SHP77 (cell line): ENCODE data around the gene SLC45A2.

ENCODE experiments used
- DNase-seq, 2 experiments: peaks; one replicate each; lab custom pipeline; 2025; lab: John Stamatoyannopoulos, UW

The SLC45A2 gene

DNA sequence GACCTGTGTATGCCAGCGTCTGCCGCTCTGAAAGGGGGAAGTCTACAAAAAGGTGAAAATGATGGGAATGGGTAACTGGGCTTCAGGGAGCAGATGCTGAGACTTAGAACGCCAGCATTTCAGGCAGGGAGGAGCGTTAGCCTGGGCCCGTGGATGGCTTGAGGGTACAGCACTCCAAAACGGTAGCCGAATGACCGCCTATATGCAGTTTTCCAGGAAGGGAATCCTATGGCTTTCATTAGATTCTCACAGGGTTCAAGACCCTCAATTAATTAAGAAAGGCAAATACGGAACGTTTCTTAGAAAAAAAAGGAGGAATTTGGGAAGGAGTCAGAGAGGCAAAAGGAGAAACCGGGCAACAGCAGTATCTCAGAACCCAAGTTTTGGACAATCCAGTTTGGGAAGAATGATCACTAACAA is 22.7 kb upstream of the SLC45A2 start:
- no peak for DNase-seq

DNA sequence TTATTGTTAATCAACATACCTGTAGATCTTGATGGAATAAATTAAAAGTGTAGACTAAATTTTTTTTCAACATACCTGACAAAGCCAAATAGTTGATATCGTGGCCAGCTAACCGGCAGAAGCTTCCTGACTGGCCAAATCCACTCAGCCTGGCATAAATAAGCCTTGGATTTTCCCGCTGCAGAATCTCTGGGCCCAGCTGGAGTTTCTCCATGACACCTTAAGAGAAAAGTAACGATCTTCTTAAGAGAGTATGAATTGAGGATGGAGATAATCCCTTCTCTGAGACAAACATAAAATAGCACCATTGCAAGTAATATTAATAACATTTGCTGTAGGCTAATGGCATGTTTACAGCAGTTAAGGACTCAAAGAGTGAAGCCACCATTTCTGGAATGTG is 21.2 kb upstream of the SLC45A2 start:
- no peak for DNase-seq

DNA sequence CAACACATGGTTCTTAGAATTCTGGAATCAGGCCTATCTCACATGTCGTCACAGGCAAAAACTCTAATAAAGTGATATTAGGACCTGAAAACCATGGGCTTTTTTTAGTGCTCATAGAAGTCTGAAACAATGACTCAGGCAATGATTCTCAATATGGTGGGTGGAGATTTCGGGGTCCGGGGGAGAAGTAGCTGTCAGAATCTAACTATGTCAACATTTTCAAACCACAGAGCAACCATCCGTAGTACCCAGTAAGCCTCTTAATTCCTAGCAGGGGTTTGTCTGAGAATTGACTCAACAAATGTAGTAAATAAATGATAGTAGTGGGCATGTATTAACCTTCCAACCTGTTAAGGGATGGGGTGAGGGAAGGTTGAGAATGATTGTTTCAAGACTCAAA is 20.7 kb upstream of the SLC45A2 start:
- DNase-seq = no peak

DNA sequence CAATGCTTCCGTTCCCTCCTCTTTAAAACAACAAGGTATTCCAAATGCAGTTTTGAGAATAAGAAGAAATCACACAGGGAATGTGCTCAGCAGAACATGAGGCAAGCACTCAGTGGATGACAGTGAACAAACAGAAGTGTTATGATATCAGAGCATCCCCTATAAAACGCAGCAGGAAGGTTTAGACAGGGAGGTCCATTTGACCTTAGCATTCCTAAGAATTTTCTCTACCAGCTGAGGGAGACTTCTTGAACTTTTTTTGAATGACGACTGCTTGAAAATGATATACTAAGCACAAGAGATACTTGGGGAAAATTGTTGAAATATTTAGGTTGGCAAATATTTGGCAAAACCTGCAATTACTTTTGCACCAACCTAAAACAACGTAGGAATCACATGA is 19.4 kb upstream of the SLC45A2 start:
- no peak for DNase-seq

DNA sequence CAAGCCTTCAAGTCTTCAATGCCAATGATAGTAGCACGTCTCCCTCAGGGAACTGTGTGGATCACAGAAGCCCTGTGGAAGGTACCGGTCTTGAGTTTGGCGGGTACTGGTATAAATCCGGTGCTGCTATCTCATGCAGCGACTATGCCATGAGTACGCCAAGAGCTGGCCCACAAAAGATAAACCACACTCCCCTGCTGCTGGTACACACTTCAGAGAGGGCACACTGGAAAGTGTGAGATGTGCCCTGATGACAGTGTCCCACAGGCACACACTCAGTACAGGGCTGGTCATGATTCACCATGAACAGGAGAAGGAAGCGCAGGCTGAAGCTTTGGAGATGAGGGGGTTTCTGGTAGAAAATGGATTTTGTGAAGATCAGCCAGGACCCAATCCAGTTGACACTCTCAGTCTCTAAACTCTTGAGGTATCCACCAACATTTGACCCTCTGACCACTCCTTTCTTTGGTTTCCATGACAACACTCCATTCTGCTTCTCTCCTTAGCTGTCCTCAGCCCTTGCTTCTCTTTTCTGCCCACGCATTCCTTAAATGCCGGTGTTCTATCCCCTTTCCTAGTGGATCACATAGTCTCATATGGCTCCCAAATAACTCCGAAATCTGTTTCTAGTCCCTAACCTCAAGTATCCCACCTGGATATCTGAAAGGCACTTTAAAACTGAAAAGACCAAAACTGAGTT is 18.3 kb upstream of the SLC45A2 start:
- DNase-seq = no peak

DNA sequence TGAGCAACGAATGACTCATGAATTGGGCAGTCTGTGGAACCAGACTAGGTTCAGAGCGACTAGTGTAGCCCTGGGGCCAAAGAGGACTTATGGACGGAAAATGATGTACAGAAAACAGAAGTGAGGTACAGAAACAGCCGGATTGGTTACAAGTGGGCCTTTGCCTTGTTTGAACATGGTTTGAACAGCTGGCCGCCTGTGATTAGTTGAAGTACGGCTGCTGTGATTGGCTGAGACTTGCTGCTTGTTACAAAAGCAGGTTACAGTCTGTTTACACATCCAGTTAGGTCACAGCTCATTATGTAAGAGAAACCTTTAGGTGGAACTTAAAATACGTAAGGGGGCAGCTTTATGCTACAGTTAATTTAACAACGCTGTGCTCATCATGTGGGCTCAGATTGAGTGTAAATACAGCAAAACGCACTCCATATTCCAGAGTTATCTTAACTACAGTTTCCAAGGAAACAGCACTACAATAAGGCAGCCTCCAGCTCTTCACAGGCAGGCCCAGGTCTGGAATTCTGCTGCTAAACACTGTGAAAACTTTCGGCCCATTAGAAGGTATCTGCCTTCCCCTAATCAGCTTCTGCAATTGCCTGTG is 16.8 kb upstream of the SLC45A2 start:
- DNase-seq = peak; percentile 100

DNA sequence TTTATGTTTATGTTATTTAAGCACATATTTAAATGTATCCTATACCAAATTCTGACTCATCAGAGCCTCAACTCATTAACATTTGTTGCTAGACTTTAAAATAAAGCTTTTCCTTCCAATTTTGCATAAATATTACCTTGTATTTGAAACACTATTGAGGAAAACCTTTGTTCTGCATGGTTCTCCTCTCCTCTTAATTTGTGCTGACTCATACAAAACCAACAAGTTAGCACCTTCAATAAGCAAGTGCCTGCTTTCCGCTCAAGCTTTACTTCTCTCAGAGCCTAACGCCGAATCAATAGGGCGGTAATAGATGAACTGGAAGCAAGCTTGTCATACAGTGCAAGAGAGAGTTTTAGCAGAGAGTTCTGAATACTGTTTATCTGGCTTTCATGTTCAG is 15.5 kb upstream of the SLC45A2 start:
- no peak for DNase-seq

DNA sequence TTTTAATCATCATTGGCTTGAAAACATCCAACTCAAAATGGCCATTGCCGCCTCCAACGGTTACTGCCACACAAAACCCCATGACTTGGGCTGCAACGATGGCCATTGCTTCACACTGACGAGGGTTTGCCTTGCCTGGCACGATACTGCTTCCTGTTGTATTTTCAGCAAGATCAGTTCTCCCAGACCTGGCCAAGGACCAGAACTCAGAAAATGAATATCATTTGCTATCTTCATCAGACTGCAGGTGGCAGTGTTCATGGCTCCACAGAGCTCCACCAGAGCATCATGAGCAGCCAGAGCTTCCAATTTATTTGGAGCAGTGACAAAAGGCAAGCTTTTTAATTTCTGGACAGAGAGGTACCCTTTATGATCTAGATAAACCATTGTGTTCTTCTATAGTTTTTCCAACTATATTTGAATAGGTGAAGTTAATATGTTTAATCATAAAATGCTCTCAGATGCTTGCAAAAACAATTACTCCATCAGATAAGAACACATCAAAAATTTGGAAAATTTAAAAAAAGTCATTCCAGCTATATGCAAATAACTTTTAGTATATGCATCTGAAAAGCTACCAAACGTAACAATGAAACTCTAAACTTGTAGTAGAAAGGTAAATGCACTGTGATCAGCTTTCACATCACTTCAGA is 13.0 kb upstream of the SLC45A2 start:
- DNase-seq = peak; percentile 90

DNA sequence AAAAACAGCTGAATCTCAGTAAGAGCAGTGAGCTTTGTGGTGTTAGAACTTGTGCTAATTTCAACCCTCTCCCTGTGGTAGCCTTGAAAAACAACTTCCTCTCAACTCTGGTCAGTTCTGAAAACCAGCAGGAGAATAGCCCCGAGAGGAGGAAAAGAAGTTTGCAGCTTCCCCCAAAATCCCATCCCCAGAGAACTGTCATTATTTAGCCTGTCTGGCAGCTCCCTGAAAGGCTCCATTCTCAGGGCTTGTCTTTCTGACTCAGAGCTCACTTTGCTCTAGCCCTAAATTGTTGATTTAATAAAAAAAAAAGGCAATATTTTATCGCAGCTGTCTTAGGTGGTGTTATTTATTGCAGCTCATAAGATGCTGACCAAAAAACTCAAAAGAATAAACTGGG is 11.4 kb upstream of the SLC45A2 start:
- no peak for DNase-seq

DNA sequence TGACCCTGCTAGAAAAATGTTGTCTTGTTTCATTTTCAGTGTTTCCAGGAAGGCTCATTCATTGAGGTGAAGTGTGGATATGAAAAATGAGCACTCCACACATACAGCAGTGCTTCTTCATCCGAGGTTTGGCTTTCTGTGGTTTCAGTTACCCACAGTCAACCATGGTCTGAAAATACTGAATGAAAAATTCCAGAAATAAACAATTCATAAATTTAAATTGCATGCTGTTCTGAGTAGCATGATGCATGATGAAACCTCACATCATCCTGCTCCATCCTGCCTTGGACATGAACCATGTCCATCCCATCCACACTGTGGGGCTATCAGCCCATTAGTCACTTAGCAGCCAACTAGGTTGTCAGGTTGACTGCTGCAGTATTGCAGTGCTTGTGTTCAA is 10.4 kb upstream of the SLC45A2 start:
- DNase-seq = no peak

DNA sequence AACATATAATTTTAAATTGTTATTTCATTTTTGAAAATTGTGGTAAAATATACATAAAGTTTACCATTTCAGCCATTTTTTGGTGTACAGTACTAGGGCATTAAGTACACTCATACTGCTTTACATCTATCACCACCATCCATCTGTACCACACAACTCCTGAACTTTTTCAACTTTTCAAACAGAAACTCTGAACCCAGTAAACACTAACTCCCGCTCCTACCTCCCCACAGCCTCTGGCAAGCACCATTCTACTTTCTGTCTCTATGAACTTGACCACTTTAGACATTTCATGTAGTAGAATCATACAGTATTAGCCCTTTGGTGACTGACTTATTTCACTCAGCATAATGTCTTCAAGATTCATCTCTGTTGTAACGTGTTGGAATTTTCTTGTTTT is 8.4 kb upstream of the SLC45A2 start:
- no peak for DNase-seq

DNA sequence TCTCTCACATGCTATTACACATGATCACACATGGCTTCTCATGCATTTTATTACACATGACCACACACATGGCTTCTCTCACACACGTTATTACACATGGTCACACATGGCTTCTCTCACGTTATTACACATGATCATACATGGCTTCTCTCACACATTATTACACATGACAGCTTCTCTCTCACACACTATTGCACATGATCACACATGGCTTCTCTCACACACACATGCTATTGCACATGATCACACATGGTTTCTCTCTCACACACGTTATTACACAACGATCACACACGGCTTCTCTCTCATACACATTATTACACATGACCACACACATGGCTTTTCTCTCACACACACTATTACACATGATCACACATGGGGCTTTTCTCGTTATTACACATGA is 954 bp upstream of the SLC45A2 start:
- no peak for DNase-seq

DNA sequence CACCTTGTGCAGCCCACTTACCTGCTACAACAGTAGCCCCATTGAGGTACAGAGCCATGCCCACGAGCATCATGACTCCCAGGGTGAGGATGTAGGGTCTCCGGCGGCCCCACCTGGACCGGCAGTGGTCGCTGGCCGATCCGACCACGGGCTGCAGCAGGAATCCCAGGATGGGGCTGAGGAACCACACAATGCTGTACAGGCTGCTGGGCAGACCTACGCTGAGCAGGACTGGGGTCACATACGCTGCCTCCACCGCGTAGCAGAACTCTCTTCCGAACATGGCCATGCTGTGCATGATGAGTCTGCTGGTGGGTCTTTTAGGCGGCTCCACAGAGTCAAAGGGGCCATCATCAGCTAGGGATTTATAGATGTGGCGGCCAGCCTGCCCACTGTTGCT is 315 bp downstream of the SLC45A2 start:
- no peak for DNase-seq

DNA sequence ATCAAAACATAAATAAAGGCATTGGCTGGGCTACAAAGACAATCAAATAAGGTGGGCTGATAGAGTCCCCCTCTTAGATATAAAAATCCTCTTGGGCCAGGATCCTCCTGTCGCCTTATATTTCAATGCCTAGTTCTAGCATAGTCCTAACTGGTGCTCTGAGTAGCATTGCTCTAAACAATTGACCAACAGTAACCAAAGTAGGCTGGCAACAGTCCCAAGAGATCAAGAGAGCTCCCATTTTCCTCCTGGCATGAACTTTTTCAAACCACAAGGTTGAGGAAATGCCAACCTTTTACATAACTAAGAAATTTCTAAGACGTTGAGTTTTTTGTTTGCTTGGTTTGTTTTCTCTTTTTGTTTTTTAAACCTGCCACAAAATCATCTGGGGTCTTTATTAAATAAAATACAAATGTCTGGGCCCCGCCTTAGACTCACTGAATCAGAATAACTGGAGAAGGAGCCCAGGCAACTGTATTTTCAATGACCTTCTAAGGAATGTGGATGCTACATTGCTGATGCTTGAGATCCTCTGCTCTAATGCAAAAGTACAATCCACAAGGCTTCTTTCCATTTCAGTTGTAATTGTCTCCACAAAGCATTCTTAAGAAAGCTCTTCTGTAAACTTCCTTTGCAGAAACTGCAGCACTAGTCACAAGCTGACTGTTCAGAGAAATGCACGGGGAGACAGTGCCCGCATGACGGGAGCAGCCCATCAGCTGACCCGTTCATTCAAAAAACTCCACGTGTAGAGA is 2.9 kb downstream of the SLC45A2 start:
- no peak for DNase-seq

DNA sequence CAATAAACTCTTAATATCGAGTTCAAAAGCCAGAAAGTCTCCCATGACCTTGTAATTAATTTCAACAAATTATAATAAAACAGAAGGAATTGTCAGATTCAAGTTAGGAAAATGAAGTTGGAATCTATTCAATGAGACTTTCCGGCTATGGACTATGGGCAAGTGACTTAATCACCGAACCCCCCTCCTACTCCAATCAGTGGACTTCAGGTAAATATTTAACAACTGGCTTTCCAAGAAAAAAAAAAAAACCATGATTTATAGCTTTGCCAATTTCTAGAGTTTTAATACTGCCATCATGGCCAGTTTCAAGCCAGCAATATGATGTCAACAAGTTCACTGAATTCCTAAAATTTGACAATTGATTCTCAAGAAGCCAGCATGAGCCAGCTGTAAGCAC is 4.5 kb downstream of the SLC45A2 start:
- no peak for DNase-seq

DNA sequence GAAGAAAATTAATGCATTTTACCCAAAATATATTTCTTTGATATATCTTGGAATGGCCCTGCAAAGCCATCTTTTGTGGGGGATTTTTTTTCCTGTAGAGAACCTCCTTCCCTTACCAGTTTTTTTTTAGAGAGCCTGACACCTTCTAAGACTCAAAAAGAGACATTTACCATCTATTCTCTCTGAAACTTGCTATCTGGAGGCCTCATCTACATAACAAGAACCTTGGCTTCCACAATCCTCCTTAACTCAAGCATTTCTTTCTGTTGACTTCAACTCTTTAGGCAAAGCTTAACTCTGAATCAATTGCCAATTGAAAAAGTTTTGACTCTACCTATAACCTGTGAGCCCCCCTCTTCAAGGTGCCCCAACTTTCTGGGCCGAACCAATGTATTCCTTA is 6.2 kb downstream of the SLC45A2 start:
- DNase-seq = no peak

DNA sequence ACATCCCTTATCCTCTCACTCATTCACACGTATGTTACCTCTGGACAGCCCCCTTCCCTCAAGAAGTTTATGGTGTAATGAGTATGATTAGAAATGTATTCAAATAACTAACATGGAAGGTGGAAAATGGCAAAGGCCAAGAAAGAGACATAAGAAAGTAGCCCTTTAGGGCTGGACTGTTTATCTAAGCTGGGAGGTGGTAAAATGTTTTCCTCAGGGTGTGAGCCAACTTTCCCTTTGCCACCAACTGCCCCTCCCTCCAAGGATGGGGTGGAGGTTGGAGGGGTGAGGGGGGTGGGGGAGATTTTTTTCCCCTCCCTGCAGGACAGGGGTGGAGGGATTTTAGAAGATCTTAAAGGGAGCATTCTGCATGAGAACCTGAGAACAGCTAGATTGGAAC is 8.2 kb downstream of the SLC45A2 start:
- no peak for DNase-seq

DNA sequence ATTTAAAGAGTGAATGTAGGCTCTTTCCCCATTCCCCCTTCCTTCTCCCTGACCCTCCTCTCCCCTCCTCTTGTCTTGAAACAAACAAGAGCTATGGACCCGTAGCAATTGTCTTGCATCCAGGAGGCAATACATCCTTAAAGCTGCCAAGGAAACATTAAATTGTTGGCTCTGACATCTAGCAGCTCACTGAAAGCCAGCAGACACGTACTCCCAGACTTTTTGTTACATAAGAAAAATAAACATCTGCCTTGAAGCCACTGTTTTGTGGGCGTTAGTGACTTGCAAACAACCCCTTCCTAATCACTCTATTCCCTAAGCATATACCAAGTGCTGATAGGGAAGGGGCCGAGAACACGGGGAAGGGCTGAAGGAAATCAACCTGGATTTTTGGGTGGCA is 8.6 kb downstream of the SLC45A2 start:
- DNase-seq = no peak

DNA sequence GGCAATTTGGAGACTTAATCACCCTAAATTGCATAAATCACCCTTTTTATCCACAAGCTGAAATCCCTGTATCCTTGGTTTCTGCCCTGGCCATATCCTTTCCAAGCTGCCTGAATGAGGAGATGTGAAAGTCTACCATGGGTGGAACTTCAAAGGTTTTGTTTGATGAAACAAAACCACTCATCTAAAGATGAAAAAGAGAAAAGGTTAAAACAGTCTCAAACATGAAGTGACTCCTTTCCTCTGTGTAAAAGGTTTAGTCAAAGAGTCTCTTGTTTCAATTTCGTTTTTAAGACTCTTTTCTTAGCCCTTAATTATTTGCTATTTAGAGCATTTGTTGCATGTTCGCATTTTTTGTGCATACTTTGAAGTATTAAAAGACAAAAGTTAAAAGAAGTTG is 11.2 kb downstream of the SLC45A2 start:
- DNase-seq = no peak

DNA sequence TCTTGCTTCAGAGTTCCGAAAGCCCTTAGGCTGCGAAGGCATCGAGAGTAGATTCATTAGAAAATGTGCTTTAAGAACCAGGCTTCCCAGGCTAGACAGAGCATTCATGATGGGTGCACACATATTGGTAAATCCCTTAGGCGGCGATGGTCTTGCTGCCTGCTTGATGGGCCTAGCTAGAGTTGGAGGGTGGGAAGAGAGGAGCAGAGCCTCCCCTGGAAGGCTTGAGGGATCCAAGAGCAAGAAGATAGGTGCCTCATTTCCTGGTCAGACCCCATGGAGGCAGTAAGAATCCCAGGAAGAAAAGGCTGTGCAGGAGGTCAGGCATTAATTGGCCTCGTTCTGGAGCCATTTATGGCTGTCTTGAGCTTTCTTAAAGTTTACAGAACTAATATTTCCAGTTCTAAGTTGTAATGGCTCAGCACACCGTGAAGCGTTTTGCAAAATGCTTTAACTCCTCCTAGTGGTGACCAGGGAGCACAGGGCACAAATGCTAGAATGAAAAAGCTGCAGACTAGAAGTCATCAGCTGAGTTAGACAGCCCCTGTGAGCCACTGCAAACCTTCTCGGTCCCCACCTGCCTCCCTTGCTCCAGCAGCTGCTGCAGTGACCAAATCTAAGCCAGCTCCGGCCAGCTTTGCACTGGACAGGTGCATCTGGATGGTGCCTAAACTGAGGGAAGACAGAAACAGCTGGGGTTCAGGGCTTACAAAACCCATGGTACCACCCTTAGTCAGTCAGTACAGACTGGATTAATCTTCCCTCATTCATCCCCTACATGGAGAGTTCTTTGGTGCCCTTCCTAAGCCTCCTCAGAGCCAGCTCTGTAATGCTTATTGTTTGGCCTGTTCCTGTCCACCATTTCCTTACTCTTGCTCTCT is 14.7 kb downstream of the SLC45A2 start:
- DNase-seq = peak; percentile 72 to 82

DNA sequence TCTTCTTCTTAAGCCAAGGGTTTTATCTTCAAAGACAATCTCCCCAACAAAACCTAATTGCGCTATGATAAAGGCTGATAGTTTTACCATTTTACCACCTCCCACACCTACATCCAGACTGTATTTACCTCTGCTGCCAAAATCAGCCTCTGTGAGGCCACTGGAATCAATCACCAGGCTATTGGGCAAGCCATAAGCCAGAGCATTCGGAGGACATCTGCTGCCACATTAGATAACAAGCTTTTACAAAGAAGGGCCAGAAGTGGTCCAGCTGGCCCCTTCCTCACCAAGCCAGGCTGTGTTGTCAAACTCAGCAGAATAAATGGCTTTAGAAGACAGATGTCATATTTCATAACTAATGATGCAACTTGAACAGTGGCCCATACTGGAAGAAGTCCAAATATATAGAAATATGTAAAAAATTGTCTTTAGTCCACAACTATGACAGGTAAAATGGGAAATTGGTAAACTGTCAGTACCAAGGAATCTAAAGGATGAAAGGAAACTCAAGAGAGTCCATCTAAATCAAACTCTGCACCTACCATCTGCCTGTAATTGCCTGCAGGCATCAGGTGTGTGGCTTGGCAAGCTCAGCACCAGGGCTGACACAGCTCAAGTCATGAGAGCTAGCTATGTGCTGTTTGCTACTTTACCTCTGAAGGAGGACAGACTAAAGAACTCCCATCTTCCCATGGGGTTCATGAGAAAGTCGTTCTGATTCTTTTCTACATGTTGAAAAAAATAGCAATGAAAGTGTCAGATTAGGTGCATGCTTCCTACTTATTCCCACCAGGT is 16.1 kb downstream of the SLC45A2 start:
- peak in 1 of 2 experiments; percentile 7 for DNase-seq
